ENCODE measurements around the gene TRABD2B. TPM values are rescaled to one million over a fixed set of nuclear protein-coding genes. Genes with fewer than 3 reads are reported as not detected.

Gene TRABD2B
- total and polyA plus RNA-seq, 12 donors: 0.33 to 3.3 (median 0.83) TPM

GRCh38 chr1:47944561-47944960 is 52.6 kb downstream of the TRABD2B start:
- intact Hi-C loops (cut with DNase I): no loop called here
- H3K4me1 ChIP-seq (replicated peaks in 1 of 2): no peaks in the 10 kb centered on the region
- no peak overlapping the region for H3K27ac ChIP-seq
- no peaks in the 10 kb centered on the region for H3K36me3 ChIP-seq (replicated peaks in 1 of 2)
- 51 to 59% (median 57%) methylated on average over 3 to 4 of the region's 4 CpGs for WGBS, 4 donors
- H3K9me3 ChIP-seq (replicated peaks in 1 of 3): no peaks in the 10 kb centered on the region
- no peaks in the 10 kb centered on the region for H3K27me3 ChIP-seq
- H3K4me3 ChIP-seq: no peak overlapping the region
- TF ChIP-seq CTCF (IDR thresholded peaks at IDR 0.05) (no peak), POLR2A (IDR thresholded peaks at IDR 0.05) (no peak)
- DNase-seq: peak in 2 of 7 donors; percentile 13 to 56

DNA sequence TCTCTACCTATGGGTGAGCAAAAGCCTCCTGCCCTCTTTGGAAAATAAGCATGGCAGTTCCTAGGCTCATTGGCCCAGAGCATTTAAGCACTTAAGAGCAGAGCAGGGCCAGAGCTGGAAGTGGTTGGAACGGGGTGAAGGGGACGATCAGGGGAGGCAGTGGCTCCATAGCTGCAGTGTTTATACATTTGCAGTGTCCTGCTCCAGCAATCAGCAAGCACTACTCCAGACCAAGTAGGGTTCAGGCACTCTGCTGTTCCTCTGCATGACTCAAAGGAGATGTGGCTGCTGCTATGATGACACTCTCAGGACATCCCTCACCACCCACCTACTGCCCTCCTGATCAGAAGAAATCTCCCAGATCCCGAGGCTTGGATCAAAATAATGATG is 55.0 kb downstream of the TRABD2B start:
- 65 to 87% (median 79%) methylated on average over 3 of the region's 3 CpGs for WGBS, 4 donors
- no peak for TF ChIP-seq CTCF (IDR thresholded peaks at IDR 0.05)
- no peak for TF ChIP-seq POLR2A (IDR thresholded peaks at IDR 0.05)
- Histone ChIP-seq H3K4me1 (replicated peaks in 1 of 2) (no peaks in the 10 kb centered on the region), H3K36me3 (replicated peaks in 1 of 2) (no peaks in the 10 kb centered on the region), H3K4me3 (no peak overlapping the region), H3K9me3 (replicated peaks in 1 of 3) (no peaks in the 10 kb centered on the region), H3K27ac (no peak overlapping the region), H3K27me3 (no peaks in the 10 kb centered on the region)
- DNase-seq: peak in 1 of 7 donors; percentile 34
- intact Hi-C loops (cut with DNase I): no loop called here

DNA sequence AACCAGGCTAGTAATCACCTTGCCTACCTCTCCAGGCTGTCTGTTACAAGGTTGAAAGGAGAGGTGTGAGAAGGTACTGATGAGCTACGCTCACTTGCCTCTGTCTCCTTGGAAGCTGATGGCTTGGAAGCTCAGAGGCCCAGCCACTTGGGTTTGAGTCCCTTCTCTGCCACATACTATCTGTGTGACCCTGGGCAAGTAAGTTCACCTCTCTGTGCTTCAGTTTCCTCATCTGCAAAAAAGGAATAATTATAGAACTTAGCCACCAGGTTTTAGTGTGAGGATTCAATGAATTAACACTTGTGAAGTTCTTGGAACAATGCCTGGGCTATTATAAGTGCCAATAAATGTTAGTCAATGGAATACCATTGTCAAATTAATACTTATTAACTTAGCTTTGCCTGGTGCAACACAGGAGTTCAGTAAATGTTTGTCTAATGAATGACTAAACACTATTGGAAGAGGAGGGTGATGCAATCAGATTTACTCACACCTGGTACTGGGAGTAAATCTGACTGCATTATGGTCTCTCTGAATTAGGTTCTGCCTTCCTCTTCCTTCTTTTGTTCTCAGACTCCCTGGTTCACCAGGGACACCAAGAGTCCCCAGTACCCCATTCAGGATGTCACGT is 55.5 kb downstream of the TRABD2B start:
- no peak overlapping the region for H3K27ac ChIP-seq
- H3K4me3 ChIP-seq: no peak overlapping the region
- intact Hi-C loops (cut with DNase I): no loop called here
- WGBS, 4 donors: 91 to 100% (median 98%) methylated on average over 2 of the region's 2 CpGs
- H3K4me1 ChIP-seq (replicated peaks in 1 of 2): no peaks in the 10 kb centered on the region
- TF ChIP-seq POLR2A (IDR thresholded peaks at IDR 0.05): no peak
- TF ChIP-seq CTCF (IDR thresholded peaks at IDR 0.05): no peak
- no peaks in the 10 kb centered on the region for H3K9me3 ChIP-seq (replicated peaks in 1 of 3)
- peak in 1 of 7 donors; percentile 13 for DNase-seq
- no peaks in the 10 kb centered on the region for H3K27me3 ChIP-seq
- no peaks in the 10 kb centered on the region for H3K36me3 ChIP-seq (replicated peaks in 1 of 2)

- H3K4me3 ChIP-seq: no peak overlapping the region
- H3K4me1 ChIP-seq (replicated peaks in 1 of 2): no peaks in the 10 kb centered on the region
- DNase-seq: peak in 1 of 7 donors; percentile 43
- WGBS, 4 donors: 62 to 75% (median 67%) methylated on average over 5 of the region's 5 CpGs
- intact Hi-C loops (cut with DNase I): no loop called here
- TF ChIP-seq POLR2A (IDR thresholded peaks at IDR 0.05) (no peak), CTCF (IDR thresholded peaks at IDR 0.05) (no peak)
- peak overlapping the region in 1 of 5 donors; percentile 49 for H3K27ac ChIP-seq
- no peaks in the 10 kb centered on the region for H3K36me3 ChIP-seq (replicated peaks in 1 of 2)
- H3K9me3 ChIP-seq (replicated peaks in 1 of 3): no peaks in the 10 kb centered on the region
- H3K27me3 ChIP-seq: no peaks in the 10 kb centered on the region
Measured at GRCh38 chr1:47940779-47941178, 56.4 kb downstream of the TRABD2B start.
